Measurements from ENCODE around the gene PLCB1. TPM values are rescaled to one million over a fixed set of nuclear protein-coding genes. Genes with fewer than 3 reads are reported as not detected.

The PLCB1 gene
- total RNA-seq, 1 experiment from 2014 or later: not detected

GRCh38 chr20:8480597-8480996 lies 348.5 kb downstream of the PLCB1 start:
- DNase-seq: no peak
- H3K79me2 ChIP-seq (ENCODE audit: low read depth): no peaks in the 10 kb centered on the region
- H4K20me1 ChIP-seq (ENCODE audit: insufficient read depth): no peaks in the 10 kb centered on the region
- no peak overlapping the region for H3K4me2 ChIP-seq
- BruUV-seq (replicated peaks): no TSS peak
- H3K9me3 ChIP-seq (ENCODE audit: insufficient read depth, low read depth): no peaks in the 10 kb centered on the region
- no peaks in the 10 kb centered on the region for H3K9me2 ChIP-seq (ENCODE audit: insufficient read depth)
- no peaks in the 10 kb centered on the region for H3K4me1 ChIP-seq (replicated peaks; ENCODE audit: insufficient read depth)
- H2AFZ ChIP-seq: no peak overlapping the region
- TF ChIP-seq EZH2 (IDR thresholded peaks at IDR 0.05; ENCODE audit: low read depth) (no peak), CTCF (conservative IDR thresholded peaks at IDR 0.05) (no peak)
- H3K27me3 ChIP-seq (ENCODE audit: insufficient read depth, low read depth): no peaks in the 10 kb centered on the region
- no peaks in the 10 kb centered on the region for H3K36me3 ChIP-seq (ENCODE audit: low read depth)
- ChIA-PET CTCF (no interaction called here), POLR2A (ENCODE audit: unreplicated experiment) (no interaction called here)
- no peaks in the 10 kb centered on the region for H3F3A ChIP-seq (ENCODE audit: insufficient read depth, low read depth)
- intact Hi-C loops (cut with micrococcal nuclease; ENCODE audit: unreplicated experiment): no loop called here
- no peak overlapping the region for H3K27ac ChIP-seq
- H3K4me3 ChIP-seq: no peak overlapping the region

- intact Hi-C loops (cut with micrococcal nuclease; ENCODE audit: unreplicated experiment): no loop called here
- ChIA-PET POLR2A (ENCODE audit: unreplicated experiment) (no interaction called here), CTCF (no interaction called here)
- Histone ChIP-seq H3K4me3 (no peak overlapping the region), H3K36me3 (ENCODE audit: low read depth) (no peaks in the 10 kb centered on the region), H3K79me2 (ENCODE audit: low read depth) (no peaks in the 10 kb centered on the region), H3K4me1 (replicated peaks; ENCODE audit: insufficient read depth) (no peaks in the 10 kb centered on the region), H3K27ac (no peak overlapping the region), H4K20me1 (ENCODE audit: insufficient read depth) (no peaks in the 10 kb centered on the region), H3K27me3 (ENCODE audit: insufficient read depth, low read depth) (no peaks in the 10 kb centered on the region; the same call in 1 of the 2 replicates), H2AFZ (no peak overlapping the region), H3K9me3 (ENCODE audit: insufficient read depth, low read depth) (no peaks in the 10 kb centered on the region), H3F3A (ENCODE audit: insufficient read depth, low read depth) (no peaks in the 10 kb centered on the region), H3K4me2 (no peak overlapping the region), H3K9me2 (ENCODE audit: insufficient read depth) (no peaks in the 10 kb centered on the region)
- DNase-seq: no peak
- no TSS peak for BruUV-seq (replicated peaks)
- TF ChIP-seq CTCF (conservative IDR thresholded peaks at IDR 0.05) (no peak), EZH2 (IDR thresholded peaks at IDR 0.05; ENCODE audit: low read depth) (no peak)
Observed at GRCh38 chr20:8487696-8488095, 355.6 kb downstream of the PLCB1 start.

- Histone ChIP-seq H3K4me3 (no peak overlapping the region), H3K9me2 (ENCODE audit: insufficient read depth) (no peaks in the 10 kb centered on the region), H3K36me3 (ENCODE audit: low read depth) (no peaks in the 10 kb centered on the region), H3K27me3 (ENCODE audit: insufficient read depth, low read depth) (no peaks in the 10 kb centered on the region; the same call in 1 of the 2 replicates), H3K27ac (no peak overlapping the region), H3K4me1 (replicated peaks; ENCODE audit: insufficient read depth) (no peaks in the 10 kb centered on the region), H3F3A (ENCODE audit: insufficient read depth, low read depth) (no peaks in the 10 kb centered on the region), H3K4me2 (no peak overlapping the region), H4K20me1 (ENCODE audit: insufficient read depth) (no peaks in the 10 kb centered on the region), H3K9me3 (ENCODE audit: insufficient read depth, low read depth) (no peaks in the 10 kb centered on the region), H2AFZ (no peak overlapping the region), H3K79me2 (ENCODE audit: low read depth) (no peaks in the 10 kb centered on the region)
- TF ChIP-seq CTCF (conservative IDR thresholded peaks at IDR 0.05) (no peak), EZH2 (IDR thresholded peaks at IDR 0.05; ENCODE audit: low read depth) (no peak)
- no peak for DNase-seq
- POLR2A ChIA-PET (ENCODE audit: unreplicated experiment): no interaction called here
- no TSS peak for BruUV-seq (replicated peaks)
- CTCF ChIA-PET: no interaction called here
- intact Hi-C loops (cut with micrococcal nuclease; ENCODE audit: unreplicated experiment): no loop called here
Observed at GRCh38 chr20:8489094-8489883, 357.2 kb downstream of the PLCB1 start.

Data from PC-9 (cell line).